Hematopoietic multipotent progenitor cell treated with erythropoietin and hydrocortisone succinate and interleukin-3 and kit ligand, for 6 days (in vitro differentiated cells): Measurements from ENCODE around the gene RIPK3.
"Not testable (repeated sequence)": the region's sequence is repeated elsewhere in the genome, so short reads cannot be mapped to it uniquely, and the experiment has no call there.

Experiments
- DNase-seq: peaks from one replicate; pipeline ENCODE4 v3.0.0-alpha.2; 2015

The RIPK3 gene

GRCh38 chr14:24339284-24340151, at the start of gene RIPK3:
Gene RIPK3, minus strand, starts transcription at chr14:24339991. Its CDS starts 165 bp downstream, at chr14:24339826.
- peak; percentile 73 for DNase-seq

GRCh38 chr14:24389226-24389848, 49.5 kb upstream of the RIPK3 start:
- no peak for DNase-seq

- DNase-seq = no peak
Measured at GRCh38 chr14:24388474-24389179, 48.8 kb upstream of the RIPK3 start.

- DNase-seq = not testable (repeated sequence)
Measured at GRCh38 chr14:24387579-24387978, 47.8 kb upstream of the RIPK3 start.

GRCh38 chr14:24387009-24387345, 47.2 kb upstream of the RIPK3 start:
- no peak for DNase-seq

- DNase-seq = no peak
Measured at GRCh38 chr14:24385524-24385923, 45.7 kb upstream of the RIPK3 start.

- no peak for DNase-seq
Measured at GRCh38 chr14:24384169-24384568, 44.4 kb upstream of the RIPK3 start.

GRCh38 chr14:24382064-24382371, 42.2 kb upstream of the RIPK3 start:
- DNase-seq = no peak

GRCh38 chr14:24381363-24382063, 41.7 kb upstream of the RIPK3 start:
- DNase-seq = no peak

GRCh38 chr14:24379907-24380730, 40.3 kb upstream of the RIPK3 start:
- DNase-seq = no peak

- no peak for DNase-seq
Measured at GRCh38 chr14:24378981-24379906, 39.5 kb upstream of the RIPK3 start.

GRCh38 chr14:24378327-24378726, 38.5 kb upstream of the RIPK3 start:
- no peak for DNase-seq

GRCh38 chr14:24377657-24378056, 37.9 kb upstream of the RIPK3 start:
- DNase-seq = peak; percentile 83

- peak; percentile 52 for DNase-seq
Measured at GRCh38 chr14:24377126-24377525, 37.3 kb upstream of the RIPK3 start.

- no peak for DNase-seq
Measured at GRCh38 chr14:24376448-24377070, 36.8 kb upstream of the RIPK3 start.

GRCh38 chr14:24372701-24373416, 33.1 kb upstream of the RIPK3 start:
- DNase-seq = no peak

- not testable (repeated sequence) for DNase-seq
Measured at GRCh38 chr14:24371605-24372004, 31.8 kb upstream of the RIPK3 start.

- no peak for DNase-seq
Measured at GRCh38 chr14:24370748-24371147, 31.0 kb upstream of the RIPK3 start.

- DNase-seq = no peak
Measured at GRCh38 chr14:24369907-24370687, 30.3 kb upstream of the RIPK3 start.
